ENCODE results near the gene NCK2. TPM values are rescaled to one million over a fixed set of nuclear protein-coding genes. Genes with fewer than 3 reads are reported as not detected.

Gene NCK2
- total RNA-seq, 4 donors from 2014 or later = 55.4 to 90.5 (median 62.5) TPM

- 34 to 59% methylated on average over 1 of the region's 1 CpG for WGBS, 2 donors
- no peak for DNase-seq
These were observed 82.8 kb downstream of the NCK2 start for GRCh38 chr2:105827351-105828096.

GRCh38 chr2:105828558-105828957 lies 83.8 kb downstream of the NCK2 start:
- Histone ChIP-seq H3K9me3 (peaks cover 0 to 6% (median 0%) of the 10 kb centered on the region in 3 donors), H3K4me1 (peaks cover 8 to 45% (median 12%) of the 10 kb centered on the region in 3 donors), H3K36me3 (peaks cover 0 to 8% (median 0%) of the 10 kb centered on the region in 3 donors), H3K27me3 (no peaks in the 10 kb centered on the region), H3K4me3 (no peak overlapping the region), H3K27ac (peak overlapping the region; percentile 54 to 69 (median 68))
- intact Hi-C loops (cut with DNase I) = no loop called here
- no peak for DNase-seq
- TF ChIP-seq CTCF (IDR thresholded peaks at IDR 0.05) = no peak
- no peak for TF ChIP-seq POLR2A (IDR thresholded peaks at IDR 0.05)

More at GRCh38 chr2:105827351-105828096, 82.8 kb downstream of the NCK2 start:
- H3K4me1 ChIP-seq = peaks cover 12 to 55% (median 12%) of the 10 kb centered on the region in 3 donors
- no peaks in the 10 kb centered on the region for H3K27me3 ChIP-seq
- intact Hi-C loops (cut with DNase I) = no loop called here
- H3K27ac ChIP-seq = peak overlapping the region; percentile 54 to 69 (median 68)
- H3K9me3 ChIP-seq = no peaks in the 10 kb centered on the region
- no peak overlapping the region for H3K4me3 ChIP-seq
- no peak for TF ChIP-seq CTCF (IDR thresholded peaks at IDR 0.05)
- H3K36me3 ChIP-seq = peaks cover 0 to 8% (median 0%) of the 10 kb centered on the region in 3 donors

- DNase-seq = no peak
- intact Hi-C loops (cut with DNase I) = no loop called here
- TF ChIP-seq CTCF (IDR thresholded peaks at IDR 0.05) = no peak
- no peak for TF ChIP-seq POLR2A (IDR thresholded peaks at IDR 0.05)
These were observed 90.2 kb downstream of the NCK2 start for GRCh38 chr2:105834931-105835330.

GRCh38 chr2:105836341-105836740 lies 91.6 kb downstream of the NCK2 start:
- Histone ChIP-seq H3K27me3 (no peaks in the 10 kb centered on the region), H3K27ac (no peak overlapping the region), H3K4me1 (peaks cover 0 to 39% (median 19%) of the 10 kb centered on the region in 3 donors), H3K36me3 (no peaks in the 10 kb centered on the region), H3K9me3 (peaks cover 0 to 29% (median 5%) of the 10 kb centered on the region in 3 donors), H3K4me3 (no peak overlapping the region)
- TF ChIP-seq CTCF (IDR thresholded peaks at IDR 0.05) = no peak
- no peak for TF ChIP-seq POLR2A (IDR thresholded peaks at IDR 0.05)
- WGBS, 2 donors = 95 to 98% methylated on average over 4 of the region's 4 CpGs
- intact Hi-C loops (cut with DNase I) = no loop called here
- no peak for DNase-seq

More at GRCh38 chr2:105834931-105835330, 90.2 kb downstream of the NCK2 start:
- WGBS, 2 donors = 57 to 79% methylated on average over 1 of the region's 1 CpG
- Histone ChIP-seq H3K4me1 (peaks cover 0 to 25% (median 7%) of the 10 kb centered on the region in 3 donors), H3K27me3 (no peaks in the 10 kb centered on the region), H3K4me3 (no peak overlapping the region), H3K27ac (no peak overlapping the region), H3K36me3 (no peaks in the 10 kb centered on the region), H3K9me3 (peaks cover 0 to 29% (median 5%) of the 10 kb centered on the region in 3 donors)

- no peaks in the 10 kb centered on the region for H3K27me3 ChIP-seq
- H3K4me3 ChIP-seq = no peak overlapping the region
- no peak for DNase-seq
- TF ChIP-seq CTCF (IDR thresholded peaks at IDR 0.05) (no peak), POLR2A (IDR thresholded peaks at IDR 0.05) (no peak)
- H3K27ac ChIP-seq = no peak overlapping the region
- peaks cover 0 to 39% (median 23%) of the 10 kb centered on the region in 3 donors for H3K4me1 ChIP-seq
- H3K36me3 ChIP-seq = no peaks in the 10 kb centered on the region
- intact Hi-C loops (cut with DNase I) = no loop called here
- WGBS, 2 donors = 79 to 91% methylated on average over 5 of the region's 5 CpGs
- peaks cover 0 to 29% (median 5%) of the 10 kb centered on the region in 3 donors for H3K9me3 ChIP-seq
These were observed 92.4 kb downstream of the NCK2 start for GRCh38 chr2:105836840-105837692.

All from esophagus squamous epithelium (tissue), 5 donors.